GM12891 (cell line): ENCODE measurements around the gene TNS3.

ENCODE experiments used
- DNase-seq: peaks from one replicate; pipeline ENCODE4 v3.0.0; 2011; ENCODE audit warnings: low spot score; ENCODE audit not compliant: insufficient read length
- FAIRE-seq: peaks from 2 replicates; lab custom pipeline; 2011; peaks lifted over from hg19 to GRCh38; lab: Jason Lieb, UNC
- PAX5 ChIP-seq: IDR thresholded peaks from 2 replicates; pipeline ENCODE4 v1.6.1; 2011; ENCODE audit warnings: low read length, moderate library complexity, mild to moderate bottlenecking; ENCODE audit not compliant: insufficient read depth, severe bottlenecking
- POLR2A ChIP-seq: IDR thresholded peaks from 2 replicates; pipeline ENCODE4 v1.6.1; 2011; ENCODE audit warnings: low read depth, low read length, control low read depth
- POLR2AphosphoS5 ChIP-seq: IDR thresholded peaks from 2 replicates; pipeline ENCODE4 v1.6.1; 2011; ENCODE audit warnings: low read depth, low read length, control low read depth
- POU2F2 ChIP-seq: IDR thresholded peaks from 2 replicates; pipeline ENCODE4 v1.6.1; 2011; ENCODE audit warnings: low read depth, mild to moderate bottlenecking, control low read depth, low read length, moderate library complexity
- SPI1 ChIP-seq: IDR thresholded peaks from 2 replicates; pipeline ENCODE4 v1.6.1; 2011; ENCODE audit warnings: low read depth, low read length, control low read depth
- TAF1 ChIP-seq: IDR thresholded peaks from 2 replicates; pipeline ENCODE4 v1.6.1; 2011; ENCODE audit warnings: low read depth, low read length, control low read depth

Gene TNS3

DNA sequence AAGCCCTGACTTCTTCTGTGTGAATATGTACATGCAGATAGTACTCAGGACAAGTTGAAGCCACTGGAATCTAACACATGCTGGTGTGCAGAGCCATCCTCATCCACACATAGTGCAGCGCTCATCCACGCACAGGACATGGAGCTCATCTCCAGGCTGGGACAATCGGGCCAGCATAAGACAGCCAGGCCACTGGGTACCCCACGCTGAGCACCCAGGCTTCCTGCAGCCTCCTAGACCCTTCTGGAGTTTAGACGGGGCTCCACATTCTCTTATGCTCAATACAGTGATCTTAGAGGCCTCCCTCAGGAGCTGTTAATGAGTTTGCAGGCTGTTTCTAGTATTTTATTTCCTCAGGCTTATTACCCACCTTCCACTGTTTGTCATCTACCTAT, 238.9 kb downstream of the TNS3 start:
- FAIRE-seq = no peak
- no peak for TF ChIP-seq PAX5
- no peak for TF ChIP-seq POLR2AphosphoS5
- no peak for TF ChIP-seq POLR2A
- TF ChIP-seq TAF1 = no peak
- TF ChIP-seq POU2F2 = no peak
- TF ChIP-seq SPI1 = no peak
- no peak for DNase-seq

- FAIRE-seq (no peak), DNase-seq (no peak)
- TF ChIP-seq POLR2AphosphoS5 (no peak), POU2F2 (no peak), POLR2A (no peak), PAX5 (no peak), SPI1 (no peak), TAF1 (no peak)
Observed at GRCh38 chr7:47342296-47343060, 239.4 kb downstream of the TNS3 start.

GRCh38 chr7:47340517-47340916, 241.4 kb downstream of the TNS3 start:
- FAIRE-seq (no peak), DNase-seq (no peak)
- no peak for TF ChIP-seq POLR2A
- no peak for TF ChIP-seq POU2F2
- no peak for TF ChIP-seq SPI1
- TF ChIP-seq PAX5 = no peak
- no peak for TF ChIP-seq POLR2AphosphoS5
- no peak for TF ChIP-seq TAF1

- no peak for DNase-seq
- no peak for FAIRE-seq
- TF ChIP-seq POLR2AphosphoS5 (no peak), SPI1 (no peak), TAF1 (no peak), PAX5 (no peak), POU2F2 (no peak), POLR2A (no peak)
Observed at GRCh38 chr7:47338026-47338425, 243.9 kb downstream of the TNS3 start.

GRCh38 chr7:47337531-47337930, 244.4 kb downstream of the TNS3 start:
- no peak for TF ChIP-seq POLR2A
- peak; percentile 75; the same call in 1 of the 2 replicates for TF ChIP-seq POU2F2
- FAIRE-seq = peak; percentile 89
- DNase-seq = no peak

- FAIRE-seq = no peak
Observed at GRCh38 chr7:47336472-47337425, 245.2 kb downstream of the TNS3 start.

DNA sequence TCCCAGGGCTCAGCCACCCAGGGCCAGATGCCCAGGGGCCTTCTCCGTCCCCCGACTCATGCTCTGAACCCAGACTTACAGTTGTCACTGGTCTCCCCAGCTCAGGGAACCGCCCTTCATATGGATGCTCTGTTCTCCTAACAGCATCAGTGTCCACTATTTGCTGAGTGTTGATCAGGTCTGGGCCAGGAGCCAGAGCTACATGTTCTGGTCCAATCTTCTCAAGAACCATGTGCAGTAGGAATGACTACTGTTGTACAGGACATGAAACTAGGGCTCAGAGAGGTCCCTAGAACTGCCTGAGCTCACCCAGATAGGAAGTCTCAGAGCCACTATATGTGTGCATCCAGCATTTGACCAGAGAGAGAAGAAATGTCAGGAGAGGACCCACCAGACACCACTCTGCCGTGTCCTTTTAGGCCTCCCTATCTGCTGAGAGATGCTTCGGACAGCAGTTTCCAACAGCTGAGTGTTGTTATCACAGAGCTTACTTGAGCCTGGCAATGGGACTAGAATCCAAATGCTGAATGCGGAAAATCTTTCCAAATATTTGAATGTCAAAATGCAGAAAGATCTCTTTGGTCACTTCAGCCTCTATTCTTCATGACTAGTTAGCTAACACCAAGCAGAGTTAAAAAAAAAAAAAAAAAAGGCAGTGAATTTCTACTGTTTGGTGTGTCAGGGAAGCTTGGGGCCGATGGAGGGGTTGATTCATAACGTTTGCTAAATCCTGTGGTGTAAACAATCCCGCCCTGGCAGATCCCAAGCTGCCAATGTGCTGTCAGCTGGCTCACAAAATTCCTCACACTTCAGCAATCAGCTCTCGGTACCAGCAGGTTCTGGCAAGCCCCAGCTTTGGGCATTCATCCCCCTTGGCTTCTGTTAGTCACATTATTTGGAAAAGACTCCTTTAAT, 246.1 kb downstream of the TNS3 start:
- no peak for DNase-seq
- no peak for TF ChIP-seq SPI1
- TF ChIP-seq POU2F2 = no peak
- no peak for TF ChIP-seq TAF1
- TF ChIP-seq POLR2A = no peak
- no peak for TF ChIP-seq POLR2AphosphoS5
- no peak for TF ChIP-seq PAX5
- no peak for FAIRE-seq

More at GRCh38 chr7:47336472-47337425, 245.2 kb downstream of the TNS3 start:
- no peak for TF ChIP-seq SPI1
- no peak for TF ChIP-seq POLR2A
- TF ChIP-seq PAX5 = no peak
- TF ChIP-seq TAF1 = no peak
- TF ChIP-seq POLR2AphosphoS5 = no peak
- no peak for TF ChIP-seq POU2F2
- DNase-seq = no peak

- no peak for TF ChIP-seq TAF1
- no peak for TF ChIP-seq PAX5
- no peak for TF ChIP-seq POLR2A
- no peak for TF ChIP-seq POLR2AphosphoS5
- TF ChIP-seq SPI1 = no peak
- TF ChIP-seq POU2F2 = no peak
- FAIRE-seq = no peak
- DNase-seq = no peak
Observed at GRCh38 chr7:47335071-47335470, 246.8 kb downstream of the TNS3 start.

DNA sequence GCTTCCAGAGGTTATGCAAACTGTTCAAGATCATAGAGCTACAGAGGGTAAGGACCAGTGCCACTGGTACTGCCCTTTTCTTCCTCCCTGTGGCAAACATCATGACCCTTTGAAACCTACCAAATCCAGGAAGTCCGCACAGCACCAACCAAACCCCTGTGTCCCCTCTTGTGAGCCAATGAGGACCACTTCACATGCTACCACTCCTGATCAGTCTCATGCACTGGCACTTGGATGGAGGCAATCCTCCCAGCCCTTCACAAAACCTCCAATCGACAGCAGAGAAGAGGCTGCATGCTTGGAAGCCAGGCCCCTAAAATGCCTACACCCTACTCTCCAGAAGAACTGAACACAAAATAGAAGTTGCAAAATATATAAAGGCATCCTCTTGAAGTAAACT, 248.0 kb downstream of the TNS3 start:
- no peak for FAIRE-seq
- TF ChIP-seq SPI1 = no peak
- TF ChIP-seq PAX5 = no peak
- TF ChIP-seq TAF1 = no peak
- no peak for TF ChIP-seq POU2F2
- TF ChIP-seq POLR2AphosphoS5 = no peak
- TF ChIP-seq POLR2A = no peak
- DNase-seq = no peak
